Frontal cortex (tissue), 4 donors: ENCODE measurements around the gene MXI1. TPM values are rescaled to one million over a fixed set of nuclear protein-coding genes. Genes with fewer than 3 reads are reported as not detected.
A peak's percentile ranks its signal among the peaks of the same experiment; 100 is the strongest.

Experiments
- DNase-seq, 2 donors: peaks; one replicate each; pipeline ENCODE4 v3.0.0; 2012; ENCODE audit warnings: low spot score in 2 of 2
- FAIRE-seq: peaks from 2 replicates; lab custom pipeline; 2012; peaks lifted over from hg19 to GRCh38; lab: Jason Lieb, UNC
- total RNA-seq: library from RNA; depleted of rRNA; stranded (reverse); fragments of >200 nt; gene quantifications from one replicate; pipeline ENCODE4 v1.2.3, GENCODE V29; 2014
- donor health status: control.
- donor health status: control.
- donor health status: control.

Gene MXI1
- total RNA-seq, 1 donor from 2014 or later, result 60.3 TPM

GRCh38 chr10:110334061-110334656 is 126.8 kb downstream of the MXI1 start:
- no peak for DNase-seq
- no peak for FAIRE-seq

- FAIRE-seq, result no peak
- DNase-seq, result no peak
Observed at GRCh38 chr10:110335314-110336064, 128.1 kb downstream of the MXI1 start.

GRCh38 chr10:110336111-110336721 is 128.8 kb downstream of the MXI1 start:
- DNase-seq (peak in 1 of 2 donors; percentile 33), FAIRE-seq (no peak)

Other genes starting within 250 kb of the MXI1 start
- gene ADD3, start 199.6 kb upstream of the MXI1 start, total RNA-seq, result 78.7 TPM
- gene SMNDC1, start 97.3 kb downstream of the MXI1 start, total RNA-seq, result 10.6 TPM